Aorta (tissue), 5 donors: Measurements from ENCODE around the gene TBC1D22A. TPM values are rescaled to one million over a fixed set of nuclear protein-coding genes. Genes with fewer than 3 reads are reported as not detected.
A peak's percentile ranks its signal among the peaks of the same experiment; 100 is the strongest.

Experiments used
- ATAC-seq: fragments of 200-7000 bp; cut with Tn5 transposase; one replicate; pipeline ENCODE4 v1.9.1; 2022; ENCODE audit warnings: moderate library complexity; ENCODE audit not compliant: low FRiP score
- DNase-seq, 2 donors: peaks; one replicate each; pipeline ENCODE4 v3.0.0-alpha.2; 2020
- H3K27ac ChIP-seq, 2 donors: one replicate each; pipeline ENCODE4 v1.5.1; 2013; ENCODE audit warnings: low read length in 2 of 2, mild to moderate bottlenecking in 2 of 2, moderate library complexity in 2 of 2, control low read depth in 1 of 2, inconsistent platforms in 1 of 2, low read depth in 1 of 2
- H3K27me3 ChIP-seq, 2 donors: one replicate each; pipeline ENCODE4 v1.6.1; 2013; ENCODE audit warnings: control low read depth in 1 of 2, low read length in 1 of 2, mild to moderate bottlenecking in 1 of 2, moderate library complexity in 1 of 2; ENCODE audit not compliant: insufficient read depth in 2 of 2, control insufficient read depth in 1 of 2
- H3K36me3 ChIP-seq, 2 donors: one replicate each; pipeline ENCODE4 v1.6.1; 2013; ENCODE audit warnings: control low read depth in 1 of 2, low read length in 1 of 2, mild to moderate bottlenecking in 1 of 2; ENCODE audit not compliant: insufficient read depth in 2 of 2, control insufficient read depth in 1 of 2
- H3K4me1 ChIP-seq, 2 donors: one replicate each; pipeline ENCODE4 v1.6.1; 2013; ENCODE audit warnings: low read length in 2 of 2, control low read depth in 1 of 2, mild to moderate bottlenecking in 1 of 2, moderate library complexity in 1 of 2; ENCODE audit not compliant: insufficient read depth in 2 of 2, control insufficient read depth in 1 of 2
- H3K4me3 ChIP-seq, 2 donors: one replicate each; pipeline ENCODE4 v1.5.1; 2013; ENCODE audit warnings: low read length in 2 of 2, control low read depth in 1 of 2, mild to moderate bottlenecking in 1 of 2
- H3K9me3 ChIP-seq: one replicate; pipeline ENCODE4 v1.6.1; 2013; ENCODE audit warnings: mild to moderate bottlenecking, low read length; ENCODE audit not compliant: control insufficient read depth
- WGBS, 2 donors: extraction: QIAGEN DNeasy Blood & Tissue Kit; methylation state at CpG; one replicate each; pipeline ENCODE4 v1.1.7; 2013; 5-methylcytosine and 5-hydroxymethylcytosine counted together
- intact Hi-C, 2 donors: fragments of 100-400 bp; cut with DNase I; formaldehyde crosslinking; loops; one replicate each; pipeline versions ENCODE4 v1.14.2 to v1.15.0; 2022
- polyA plus RNA-seq, 2 donors: library from polyadenylated mRNA; stranded (reverse); fragments of 200-250 nt; gene quantifications; one replicate each; pipeline ENCODE4 v1.2.3, GENCODE V29; 2013
- total RNA-seq, 2 donors: library from RNA; stranded (reverse); fragmentation: NEBNext Ultra II Directional; extraction: Animal tissue kit (Norgen Biotek cat#: 25700); gene quantifications; one replicate each; pipeline ENCODE4 v1.2.1, GENCODE V29; 2021
- donor health status: healthy with polysubstance abuse.
- donor health status: Bipolar disorder and iron deficiency.
- donor health status: DM: no; HTN: no; CAD: no.
- donor health status: DM: no; HTN: no; CAD: no.
- donor health status: DM: yes; HTN: yes; CAD: no.

The TBC1D22A gene
- total and polyA plus RNA-seq, 4 donors: 10.8 to 37.1 (median 17.9) TPM

GRCh38 chr22:46792061-46792796, 29.8 kb downstream of the TBC1D22A start:
- Histone ChIP-seq H3K36me3 (peaks cover 0 to 4% of the 10 kb centered on the region in 2 donors), H3K4me1 (no peaks in the 10 kb centered on the region), H3K9me3 (no peaks in the 10 kb centered on the region), H3K27me3 (no peaks in the 10 kb centered on the region), H3K27ac (no peak overlapping the region), H3K4me3 (no peak overlapping the region)
- 93% methylated on average over 20 of the region's 20 CpGs for WGBS, 2 donors
- DNase-seq (peak in 1 of 2 donors; percentile 55), ATAC-seq (no peak)
- intact Hi-C loops: loop anchor here in 1 of 2 donors (10.0 kb wide), 1 partner anchor 213 kb away; no protein-coding TSS in a partner anchor

GRCh38 chr22:46792841-46793261, 30.4 kb downstream of the TBC1D22A start:
- no peak overlapping the region for H3K4me3 ChIP-seq
- no peaks in the 10 kb centered on the region for H3K27me3 ChIP-seq
- ATAC-seq (no peak), DNase-seq (peak in 1 of 2 donors; percentile 62)
- no peaks in the 10 kb centered on the region for H3K9me3 ChIP-seq
- H3K27ac ChIP-seq: no peak overlapping the region
- H3K4me1 ChIP-seq: no peaks in the 10 kb centered on the region
- 80 to 89% methylated on average over 8 of the region's 8 CpGs for WGBS, 2 donors
- intact Hi-C loops: loop anchor here in 1 of 2 donors (10.0 kb wide), 1 partner anchor 212 kb away; no protein-coding TSS in a partner anchor
- H3K36me3 ChIP-seq: peaks cover 0 to 4% of the 10 kb centered on the region in 2 donors

DNA sequence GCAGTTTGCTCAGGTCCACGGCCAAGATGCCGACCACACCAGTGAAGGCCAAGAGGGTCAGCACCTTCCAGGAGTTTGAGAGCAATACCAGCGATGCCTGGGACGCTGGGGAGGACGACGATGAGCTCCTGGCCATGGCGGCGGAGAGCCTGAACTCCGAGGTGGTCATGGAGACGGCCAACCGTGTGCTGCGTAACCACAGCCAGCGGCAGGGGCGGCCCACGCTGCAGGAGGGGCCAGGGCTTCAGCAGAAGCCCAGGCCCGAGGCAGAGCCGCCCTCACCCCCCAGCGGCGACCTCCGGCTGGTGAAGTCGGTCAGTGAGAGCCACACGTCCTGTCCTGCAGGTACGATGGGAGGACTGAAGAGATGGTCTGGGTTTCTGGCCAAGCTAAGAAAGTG, 31.0 kb downstream of the TBC1D22A start:
- Histone ChIP-seq H3K4me3 (no peak overlapping the region), H3K27ac (no peak overlapping the region), H3K9me3 (no peaks in the 10 kb centered on the region), H3K4me1 (no peaks in the 10 kb centered on the region), H3K36me3 (peaks cover 0 to 4% of the 10 kb centered on the region in 2 donors), H3K27me3 (no peaks in the 10 kb centered on the region)
- WGBS, 2 donors: 95% methylated on average over 23 of the region's 23 CpGs
- intact Hi-C loops: loop anchor here in 1 of 2 donors (10.0 kb wide), 1 partner anchor 211 kb away; no protein-coding TSS in a partner anchor
- peak in 1 of 2 donors; percentile 68 for DNase-seq
- ATAC-seq: no peak

DNA sequence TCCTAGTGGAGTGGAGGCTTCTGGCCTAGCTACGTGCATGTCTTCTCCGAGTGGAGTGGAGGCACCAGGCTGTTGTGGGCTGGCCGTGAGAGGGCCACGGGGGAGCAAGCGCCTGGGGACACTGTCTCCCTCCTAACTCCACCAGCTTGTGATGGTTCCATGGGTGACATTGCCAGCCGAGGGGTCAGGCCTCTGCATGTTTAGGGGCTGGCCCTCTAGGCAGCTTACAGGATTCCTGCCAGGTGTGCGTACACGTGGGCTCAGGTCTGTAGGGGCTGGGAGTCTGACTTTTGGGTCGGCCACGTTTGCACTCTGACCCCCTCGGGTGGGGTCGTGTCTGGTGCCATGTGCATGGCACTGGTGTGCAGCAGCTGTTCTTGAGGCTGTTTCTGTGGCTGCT, 31.6 kb downstream of the TBC1D22A start:
- H3K36me3 ChIP-seq: peaks cover 0 to 4% of the 10 kb centered on the region in 2 donors
- H3K4me3 ChIP-seq: no peak overlapping the region
- intact Hi-C loops: loop anchor here in 1 of 2 donors (10.0 kb wide), 1 partner anchor 211 kb away; no protein-coding TSS in a partner anchor
- DNase-seq: peak in 1 of 2 donors; percentile 57
- 89 to 91% methylated on average over 12 of the region's 12 CpGs for WGBS, 2 donors
- ATAC-seq: no peak
- H3K9me3 ChIP-seq: no peaks in the 10 kb centered on the region
- no peak overlapping the region for H3K27ac ChIP-seq
- H3K27me3 ChIP-seq: no peaks in the 10 kb centered on the region
- H3K4me1 ChIP-seq: no peaks in the 10 kb centered on the region

GRCh38 chr22:46794491-46794890, 32.0 kb downstream of the TBC1D22A start:
- no peaks in the 10 kb centered on the region for H3K4me1 ChIP-seq
- ATAC-seq (no peak), DNase-seq (peak in 1 of 2 donors; percentile 39)
- intact Hi-C loops: loop anchor here in 1 of 2 donors (10.0 kb wide), 1 partner anchor 210 kb away; no protein-coding TSS in a partner anchor
- no peak overlapping the region for H3K27ac ChIP-seq
- WGBS, 2 donors: 93% methylated on average over 12 of the region's 12 CpGs
- H3K27me3 ChIP-seq: no peaks in the 10 kb centered on the region
- H3K36me3 ChIP-seq: peaks cover 0 to 4% of the 10 kb centered on the region in 2 donors
- H3K9me3 ChIP-seq: no peaks in the 10 kb centered on the region
- H3K4me3 ChIP-seq: no peak overlapping the region

DNA sequence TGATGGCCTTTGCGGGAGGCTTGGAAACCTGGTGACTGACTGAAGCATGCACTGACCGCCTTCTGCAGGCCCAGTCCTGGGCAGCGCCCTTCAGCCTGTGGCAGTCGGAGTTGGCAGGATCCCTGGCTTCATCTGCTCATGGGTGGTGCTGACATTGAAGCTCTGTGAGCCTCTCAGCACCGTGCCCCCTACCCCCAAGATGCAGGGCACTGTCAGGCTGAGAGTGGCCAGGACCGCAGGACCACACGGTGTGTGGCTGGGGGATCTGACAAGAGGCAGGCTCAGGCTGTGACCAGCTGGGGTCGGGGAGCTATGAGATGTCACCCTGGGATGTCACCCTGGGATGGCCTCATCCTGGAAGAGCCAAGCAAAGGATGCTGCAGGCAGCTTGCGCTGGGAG, 32.7 kb downstream of the TBC1D22A start:
- Histone ChIP-seq H3K4me1 (no peaks in the 10 kb centered on the region), H3K27ac (no peak overlapping the region), H3K36me3 (peaks cover 0 to 4% of the 10 kb centered on the region in 2 donors), H3K9me3 (no peaks in the 10 kb centered on the region), H3K27me3 (no peaks in the 10 kb centered on the region), H3K4me3 (no peak overlapping the region)
- no peak for ATAC-seq
- DNase-seq: peak in 1 of 2 donors; percentile 68
- intact Hi-C loops: loop anchor here in 1 of 2 donors (10.0 kb wide), 1 partner anchor 210 kb away; no protein-coding TSS in a partner anchor
- 87 to 91% methylated on average over 9 of the region's 9 CpGs for WGBS, 2 donors

GRCh38 chr22:46795845-46796565, 33.6 kb downstream of the TBC1D22A start:
- ATAC-seq: no peak
- Histone ChIP-seq H3K4me1 (no peaks in the 10 kb centered on the region), H3K27me3 (no peaks in the 10 kb centered on the region), H3K36me3 (peaks cover 0 to 4% of the 10 kb centered on the region in 2 donors), H3K9me3 (no peaks in the 10 kb centered on the region), H3K4me3 (no peak overlapping the region), H3K27ac (no peak overlapping the region)
- intact Hi-C loops: loop anchor here in 1 of 2 donors (10.0 kb wide), 1 partner anchor 209 kb away; no protein-coding TSS in a partner anchor
- peak in 1 of 2 donors; percentile 56 for DNase-seq
- 80 to 83% methylated on average over 15 of the region's 15 CpGs for WGBS, 2 donors

DNA sequence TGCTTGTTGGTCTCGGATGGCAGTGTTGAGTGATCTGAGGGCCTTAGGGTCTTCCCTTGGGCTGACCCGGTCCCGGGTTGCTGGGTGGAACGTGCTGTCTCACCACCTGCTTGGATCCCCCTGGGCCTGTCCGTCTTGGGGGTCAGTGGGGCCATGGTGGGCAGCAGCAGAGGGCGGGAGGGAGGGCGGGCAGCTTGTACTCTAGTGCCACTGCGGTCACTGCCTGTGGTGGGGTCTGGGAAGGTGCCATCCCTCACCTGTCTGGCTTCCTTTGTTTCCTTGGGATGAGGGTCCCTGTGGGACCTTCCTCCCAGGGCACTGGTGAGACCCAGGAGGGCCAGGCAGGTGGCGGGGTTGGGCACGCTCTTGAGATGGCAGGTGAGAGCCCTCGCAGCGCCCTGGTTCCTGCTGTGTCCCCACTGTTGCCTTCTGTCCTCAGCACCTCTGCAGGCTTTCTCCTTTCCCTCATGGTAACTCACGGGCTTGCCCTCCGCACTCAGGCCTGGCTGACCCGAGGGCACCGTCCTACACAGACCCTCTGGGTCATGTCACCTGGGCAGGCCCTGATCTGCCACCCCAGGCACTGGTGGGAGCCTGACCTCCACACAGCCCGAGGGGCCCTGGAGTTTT, 34.2 kb downstream of the TBC1D22A start:
- ATAC-seq: no peak
- intact Hi-C loops: loop anchor here in 1 of 2 donors (10.0 kb wide), 1 partner anchor 208 kb away; no protein-coding TSS in a partner anchor
- Histone ChIP-seq H3K27ac (no peak overlapping the region), H3K9me3 (no peaks in the 10 kb centered on the region), H3K36me3 (peaks cover 0 to 4% of the 10 kb centered on the region in 2 donors), H3K4me1 (no peaks in the 10 kb centered on the region), H3K27me3 (no peaks in the 10 kb centered on the region), H3K4me3 (no peak overlapping the region)
- WGBS, 2 donors: 85% methylated on average over 17 of the region's 17 CpGs
- DNase-seq: peak in 1 of 2 donors; percentile 67
